GM21360 (cell line): ENCODE measurements around the gene IFT22.
"Not testable (repeated sequence)": the region's sequence is repeated elsewhere in the genome, so short reads cannot be mapped to it uniquely, and the experiment has no call there.

Experiments used
- ATAC-seq: cut with Tn5 transposase; IDR thresholded peaks from one replicate; pipeline ENCODE4 v1.9.1; 2021; ENCODE audit warnings: mild to moderate bottlenecking, moderate library complexity; ENCODE audit not compliant: unreplicated experiment

IFT22 gene

GRCh38 chr7:101315336-101315735 lies 6.3 kb downstream of the IFT22 start:
- no peak for ATAC-seq

DNA sequence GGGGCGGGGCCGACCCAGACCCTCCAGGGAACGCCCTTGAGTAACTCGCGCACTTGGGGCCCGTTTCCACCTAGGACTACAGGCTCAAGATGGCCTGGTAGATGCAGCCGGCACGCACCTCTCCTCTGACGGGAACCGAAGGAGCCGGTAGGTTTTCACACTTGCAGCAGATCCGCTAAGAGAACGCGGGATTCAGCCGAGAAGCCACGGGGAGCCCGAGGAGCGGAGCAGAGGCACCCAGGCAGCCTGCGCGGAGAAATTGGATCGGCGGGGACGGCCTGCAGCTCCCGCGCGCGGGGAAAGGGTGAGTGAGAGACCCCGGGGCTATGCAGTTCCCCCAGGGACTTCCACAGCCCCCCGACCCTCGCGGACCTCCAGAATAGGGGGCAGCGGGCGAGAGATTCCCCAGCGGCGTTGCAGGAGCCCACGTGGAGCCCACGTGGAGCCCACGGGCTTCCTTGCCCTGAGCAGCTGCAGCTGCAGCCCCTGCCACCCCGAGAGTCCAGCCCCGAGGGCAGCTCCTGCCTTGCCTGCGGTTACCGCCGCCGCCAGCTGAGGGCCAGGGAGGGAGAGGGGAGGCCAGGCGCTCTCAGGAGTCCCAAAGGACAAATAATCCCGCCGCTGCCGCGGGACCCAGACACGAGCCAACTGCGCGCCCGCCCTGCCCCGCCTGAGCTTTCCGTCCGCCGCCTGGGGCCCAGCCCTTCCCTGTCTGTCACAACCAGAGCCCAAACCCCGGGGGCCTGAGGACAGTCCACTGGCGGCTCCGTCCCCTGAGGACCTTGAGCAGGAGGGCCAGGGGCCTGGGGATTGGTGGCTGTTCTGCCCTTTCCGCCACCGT lies 13.1 kb downstream of the IFT22 start:
- ATAC-seq: no peak

DNA sequence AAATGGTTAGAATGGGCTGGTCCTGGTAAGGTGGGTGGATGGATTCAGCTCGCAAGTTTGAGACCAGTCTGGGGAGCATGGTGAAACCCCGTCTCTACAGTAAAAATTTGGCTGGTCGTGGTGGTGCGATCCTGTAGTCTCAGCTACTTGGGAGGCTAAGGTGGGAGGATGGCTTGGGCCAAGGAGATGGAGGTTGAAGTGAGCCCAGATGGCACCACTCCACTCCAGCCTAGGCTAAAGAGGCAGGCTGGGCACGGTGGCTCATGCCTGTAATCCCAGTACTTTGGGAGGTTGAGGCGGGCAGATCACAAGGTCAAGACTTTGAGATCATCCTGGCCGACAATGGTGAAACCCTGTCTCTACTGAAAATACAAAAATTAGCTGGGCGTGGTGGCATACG lies 15.3 kb downstream of the IFT22 start:
- ATAC-seq: no peak

- ATAC-seq: no peak
Measured at GRCh38 chr7:101303102-101303701, 18.4 kb downstream of the IFT22 start.

- no peak for ATAC-seq
Measured at GRCh38 chr7:101302641-101303101, 18.9 kb downstream of the IFT22 start.

GRCh38 chr7:101300465-101301376 lies 20.9 kb downstream of the IFT22 start:
- no peak for ATAC-seq

DNA sequence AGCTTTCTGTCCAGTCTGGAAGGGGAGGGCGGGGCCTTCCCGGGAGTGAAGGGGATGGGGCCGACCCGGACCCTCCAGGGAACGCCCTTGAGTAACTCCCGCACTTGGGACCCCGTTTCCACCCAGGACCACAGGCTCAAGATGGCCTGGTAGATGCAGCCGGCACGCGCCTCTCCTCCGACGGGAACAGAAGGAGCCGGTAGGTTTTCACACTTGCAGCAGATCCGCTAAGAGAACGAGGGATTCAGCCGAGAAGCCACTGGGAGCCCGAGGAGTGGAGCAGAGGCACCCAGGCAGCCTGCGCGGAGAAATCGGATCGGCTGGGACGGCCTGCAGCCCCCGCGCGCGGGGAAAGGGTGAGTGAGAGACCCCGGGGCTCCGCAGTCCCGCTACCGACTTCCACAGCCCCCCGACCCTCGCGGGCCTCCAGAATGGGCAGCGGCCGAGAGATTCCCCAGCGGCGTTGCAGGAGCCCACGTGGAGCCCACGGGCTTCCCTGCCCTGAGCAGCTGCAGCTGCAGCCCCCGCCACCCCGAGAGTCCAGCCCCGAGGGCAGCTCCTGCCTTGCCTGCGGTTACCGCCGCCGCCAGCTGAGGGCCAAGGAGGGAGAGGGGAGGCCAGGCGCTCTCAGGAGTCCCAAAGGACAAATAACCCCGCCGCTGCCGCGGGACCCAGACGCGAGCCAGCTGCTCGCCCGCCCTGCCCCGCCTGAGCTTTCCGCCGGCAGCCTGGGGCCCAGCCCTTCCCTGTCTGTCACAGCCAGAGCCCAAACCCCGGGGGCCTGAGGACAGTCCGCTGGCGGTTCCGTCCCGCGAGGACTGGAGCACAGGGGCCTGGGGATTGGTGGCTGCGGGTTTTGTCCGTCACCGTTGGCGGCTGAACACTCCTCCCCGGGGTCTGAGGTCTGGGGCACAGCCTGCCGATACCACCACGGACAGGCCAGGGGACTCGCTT lies 21.8 kb downstream of the IFT22 start:
- ATAC-seq: no peak

GRCh38 chr7:101294832-101295121 lies 26.8 kb downstream of the IFT22 start:
- ATAC-seq: no peak

- no peak for ATAC-seq
Measured at GRCh38 chr7:101294039-101294831, 27.4 kb downstream of the IFT22 start.

DNA sequence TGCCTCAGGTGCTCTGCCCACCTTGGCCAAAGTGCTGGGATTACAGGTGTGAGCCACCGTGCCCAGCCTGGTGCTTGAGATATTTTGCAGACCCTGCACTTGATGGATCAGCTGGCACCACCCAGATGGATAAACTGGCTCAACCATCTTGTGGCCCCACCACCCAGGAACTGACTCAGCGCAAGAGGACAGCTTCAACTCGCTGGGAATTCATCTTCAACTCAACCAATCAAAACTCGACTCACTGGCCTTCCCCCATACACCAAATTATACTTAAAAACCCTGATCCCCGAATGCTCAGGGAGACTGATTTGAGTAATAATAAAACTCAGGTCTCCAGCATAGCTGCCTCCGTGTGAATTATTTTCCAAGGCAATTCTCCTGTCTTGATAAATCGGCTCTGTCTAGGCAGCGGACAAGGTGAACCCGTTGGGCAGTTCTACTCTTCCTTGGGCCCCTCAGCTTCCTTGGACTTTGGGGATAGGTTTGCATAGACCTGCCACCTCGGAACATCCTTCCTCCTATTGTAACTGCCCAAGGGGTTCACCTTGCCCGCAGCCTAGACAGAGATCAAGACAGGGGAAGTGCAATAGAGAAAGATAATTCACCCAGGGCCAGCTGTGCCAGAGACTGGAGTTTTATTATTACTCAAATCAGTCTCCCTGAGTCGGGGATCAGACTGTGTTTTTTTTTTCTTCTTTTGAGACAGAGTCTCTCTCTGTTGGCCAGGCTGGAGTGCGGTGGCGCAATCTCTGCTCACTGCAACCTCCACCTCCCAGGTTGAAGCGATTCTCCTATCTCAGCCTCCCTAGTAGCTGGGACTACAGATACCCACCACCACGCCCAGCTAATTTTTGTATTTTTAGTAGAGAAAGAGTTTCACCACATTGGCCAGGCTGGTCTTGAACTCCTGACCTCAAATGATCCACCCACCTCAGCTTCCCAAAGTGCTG lies 28.3 kb downstream of the IFT22 start:
- not testable (repeated sequence) for ATAC-seq

DNA sequence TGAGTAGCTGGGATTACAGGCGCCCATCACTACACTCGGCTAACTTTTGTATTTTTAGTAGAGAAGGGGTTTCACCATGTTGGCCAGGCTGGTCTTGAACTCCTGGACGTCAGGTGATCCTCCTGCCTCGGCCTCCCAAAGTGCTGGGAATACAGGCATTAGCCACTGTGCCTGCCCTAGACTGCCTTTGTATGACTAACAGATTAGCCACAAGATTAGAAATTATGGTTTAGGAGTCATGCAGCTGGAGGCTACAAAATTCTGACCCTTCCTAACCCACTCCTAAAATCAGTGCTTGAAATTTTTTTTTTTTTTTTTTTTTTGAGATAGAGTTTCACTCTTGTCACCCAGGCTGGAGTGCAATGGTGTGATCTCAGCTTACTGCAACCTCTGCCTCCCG lies 29.0 kb downstream of the IFT22 start:
- not testable (repeated sequence) for ATAC-seq

- not testable (repeated sequence) for ATAC-seq
Measured at GRCh38 chr7:101290186-101291037, 31.2 kb downstream of the IFT22 start.

DNA sequence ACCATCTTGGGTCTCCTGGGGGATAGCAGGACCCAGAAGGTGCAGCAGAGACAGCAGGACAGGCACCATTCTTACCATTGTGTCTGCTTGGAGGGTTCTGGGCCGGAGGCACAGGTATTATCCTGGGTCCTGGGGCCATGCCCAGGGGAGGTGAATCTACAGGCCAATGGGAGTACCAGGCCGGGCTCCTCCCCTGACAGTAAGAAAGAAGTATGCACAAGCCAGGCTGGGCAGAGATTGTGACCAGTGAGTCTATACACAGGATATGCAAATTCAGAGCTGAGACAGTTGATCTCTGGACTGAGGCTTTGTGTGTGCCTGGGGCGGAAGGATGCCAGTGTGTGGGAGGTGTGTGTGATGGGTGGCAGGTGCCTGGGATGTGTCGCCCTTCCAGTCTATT lies 31.9 kb downstream of the IFT22 start:
- ATAC-seq: not testable (repeated sequence)

DNA sequence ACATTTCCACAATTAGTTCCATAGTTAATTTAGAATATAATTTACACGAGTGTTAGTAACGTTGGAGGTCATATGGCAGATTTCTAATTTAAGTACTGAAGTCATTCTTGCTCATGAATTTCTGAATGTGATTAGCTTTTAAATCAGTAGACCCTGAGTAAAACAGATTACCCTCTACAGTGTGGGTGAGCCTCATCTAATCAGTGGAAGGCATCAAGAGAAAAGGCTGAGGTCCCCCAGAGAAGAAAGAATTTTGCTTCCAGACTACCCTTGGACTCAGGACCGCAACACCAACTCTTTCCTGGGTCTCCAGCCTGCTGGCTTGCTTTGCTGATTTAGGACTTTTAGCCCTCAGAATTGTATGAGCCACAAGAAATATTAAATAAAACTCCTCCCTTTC lies 33.2 kb downstream of the IFT22 start:
- ATAC-seq: no peak

DNA sequence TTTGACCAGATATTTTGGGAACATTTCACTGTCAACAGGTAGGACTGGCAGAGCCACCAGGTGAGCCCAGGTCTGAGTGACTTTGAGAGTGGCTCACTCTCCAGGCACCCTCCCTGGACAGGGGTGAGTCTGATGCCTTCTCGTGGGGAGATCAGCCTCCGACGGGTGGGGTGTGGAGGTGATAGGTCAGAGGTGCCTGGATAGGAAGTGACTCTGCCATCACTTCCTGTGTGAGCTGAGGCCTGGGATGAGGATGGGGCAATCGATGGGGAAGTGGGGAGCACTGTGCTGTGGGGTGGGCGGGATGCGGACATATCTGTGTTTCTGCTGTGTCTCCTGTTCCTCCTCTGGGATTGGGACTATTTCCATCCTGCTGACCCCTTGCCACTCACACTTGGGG lies 34.6 kb downstream of the IFT22 start:
- no peak for ATAC-seq

DNA sequence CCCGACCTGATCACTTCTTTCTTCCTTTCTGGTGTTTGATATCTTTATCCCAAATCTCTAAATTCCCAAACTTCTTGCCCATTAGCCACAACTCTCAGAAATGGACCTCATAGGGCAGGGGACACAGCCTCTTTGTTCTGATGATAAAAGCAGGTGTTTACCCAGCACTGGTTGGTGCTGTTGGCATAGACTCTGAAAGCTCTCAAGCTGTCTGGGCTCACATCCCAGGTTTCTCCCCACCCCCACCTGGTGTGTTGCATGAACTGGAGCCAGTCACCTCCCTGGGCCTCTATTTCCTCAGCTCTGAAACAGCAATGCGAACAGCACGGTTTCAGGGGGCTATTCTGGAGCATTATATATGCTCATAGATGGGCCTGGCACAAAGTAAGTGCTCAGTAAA lies 35.7 kb downstream of the IFT22 start:
- not testable (repeated sequence) for ATAC-seq

- ATAC-seq: no peak
Measured at GRCh38 chr7:101285171-101285570, 36.4 kb downstream of the IFT22 start.

DNA sequence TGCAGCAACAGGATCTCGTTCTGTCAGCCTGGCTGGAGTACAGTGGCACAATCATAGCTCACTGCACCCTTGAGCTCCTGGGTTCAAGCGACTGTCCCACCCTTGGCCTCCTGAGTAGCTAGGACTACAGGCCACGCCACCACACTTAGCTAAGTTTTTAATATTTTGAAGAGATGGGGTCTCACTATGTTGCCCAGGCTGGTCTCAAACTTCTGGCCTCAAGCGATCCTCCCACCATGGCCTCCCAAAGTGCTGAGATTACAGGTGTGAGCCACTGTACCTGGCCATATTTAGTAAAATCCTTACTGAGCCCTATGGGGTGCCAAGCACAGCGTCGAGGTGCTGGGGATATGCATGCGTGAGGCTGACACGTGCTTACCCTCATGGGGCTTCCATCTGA lies 40.7 kb downstream of the IFT22 start:
- not testable (repeated sequence) for ATAC-seq
